ENCODE measurements around the gene FOXP1.

GRCh38 chr3:71325715-71326114 lies 257.8 kb downstream of the FOXP1 start:
- TF ChIP-seq EZH2phosphoT487 (IDR thresholded peaks at IDR 0.05; ENCODE audit: low read depth) (no peak), CTCF (IDR thresholded peaks at IDR 0.05; ENCODE audit: low read depth, low read length) (no peak)

Data from OCI-LY3 (cell line).